H9 (cell line): ENCODE data around the gene HNF1B. TPM values are rescaled to one million over a fixed set of nuclear protein-coding genes. Genes with fewer than 3 reads are reported as not detected.

ENCODE experiments used
- DNase-seq: peaks from one replicate; pipeline ENCODE4 v3.0.0-alpha.2; 2017
- H2AFZ ChIP-seq: one replicate; pipeline ENCODE4 v1.6.1; 2013; ENCODE audit warnings: mild to moderate bottlenecking, low read length, control low read depth, moderate library complexity
- H2AK5ac ChIP-seq: 2 replicates; pipeline ENCODE4 v1.6.1; 2013; ENCODE audit warnings: low read length, control low read depth, mixed read lengths; ENCODE audit not compliant: insufficient read length
- H2BK120ac ChIP-seq: one replicate; pipeline ENCODE4 v1.6.1; 2013; ENCODE audit warnings: low read depth, mild to moderate bottlenecking, low read length, control low read depth, inconsistent platforms; ENCODE audit not compliant: poor library complexity, severe bottlenecking
- H2BK12ac ChIP-seq: 2 replicates; pipeline ENCODE4 v1.6.1; 2013; ENCODE audit warnings: low read length, control low read depth, mixed read lengths, low read depth; ENCODE audit not compliant: insufficient read length
- H2BK15ac ChIP-seq: 2 replicates; pipeline ENCODE4 v1.6.1; 2013; ENCODE audit warnings: low read depth, low read length, control low read depth
- H2BK20ac ChIP-seq: one replicate; pipeline ENCODE4 v1.6.1; 2013; ENCODE audit warnings: low read depth, mild to moderate bottlenecking, low read length, control low read depth, inconsistent platforms; ENCODE audit not compliant: poor library complexity, severe bottlenecking
- H2BK5ac ChIP-seq: 2 replicates; pipeline ENCODE4 v1.6.1; 2013; ENCODE audit warnings: low read length, control low read depth, mixed read lengths; ENCODE audit not compliant: insufficient read length
- H3K14ac ChIP-seq: 2 replicates; pipeline ENCODE4 v1.6.1; 2013; ENCODE audit warnings: low read length, control low read depth; ENCODE audit not compliant: insufficient read depth
- H3K18ac ChIP-seq: 2 replicates; pipeline ENCODE4 v1.6.1; 2013; ENCODE audit warnings: low read depth, mild to moderate bottlenecking, mixed read lengths, low read length, control low read depth; ENCODE audit not compliant: insufficient read length
- H3K23ac ChIP-seq: 2 replicates; pipeline ENCODE4 v1.6.1; 2013; ENCODE audit warnings: low read length, control low read depth, mixed read lengths, low read depth; ENCODE audit not compliant: insufficient read length
- H3K23me2 ChIP-seq: 2 replicates; pipeline ENCODE4 v1.6.1; 2013; ENCODE audit warnings: low read depth, mild to moderate bottlenecking, mixed read lengths, low read length, control low read depth; ENCODE audit not compliant: insufficient read length, poor library complexity, severe bottlenecking
- H3K27ac ChIP-seq: 2 replicates; pipeline ENCODE4 v1.5.1; 2013; ENCODE audit warnings: low read length, control low read depth, mixed read lengths, low read depth; ENCODE audit not compliant: insufficient read length
- H3K27me3 ChIP-seq: 2 replicates; pipeline ENCODE4 v1.6.1; 2013; ENCODE audit warnings: low read length, control low read depth, inconsistent platforms; ENCODE audit not compliant: insufficient read depth
- H3K4ac ChIP-seq: 2 replicates; pipeline ENCODE4 v1.6.1; 2013; ENCODE audit warnings: low read depth, mild to moderate bottlenecking, control low read depth, inconsistent platforms, low read length, moderate library complexity
- H3K4me1 ChIP-seq: 2 replicates; pipeline ENCODE4 v1.6.1; 2013; ENCODE audit warnings: low read length, control low read depth, inconsistent platforms; ENCODE audit not compliant: insufficient read depth
- H3K4me2 ChIP-seq: 2 replicates; pipeline ENCODE4 v1.6.1; 2013; ENCODE audit warnings: low read length, control low read depth, mixed read lengths; ENCODE audit not compliant: insufficient read length, insufficient read depth
- H3K56ac ChIP-seq: 2 replicates; pipeline ENCODE4 v1.6.1; 2013; ENCODE audit warnings: low read depth, mild to moderate bottlenecking, mixed read lengths, low read length, control low read depth; ENCODE audit not compliant: insufficient read length
- H3K79me1 ChIP-seq: 2 replicates; pipeline ENCODE4 v1.6.1; 2013; ENCODE audit warnings: low read depth, mild to moderate bottlenecking, moderate library complexity, low read length, control low read depth, inconsistent platforms; ENCODE audit not compliant: insufficient read depth, poor library complexity, severe bottlenecking
- H3K79me2 ChIP-seq: 2 replicates; pipeline ENCODE4 v1.6.1; 2013; ENCODE audit warnings: low read length, control low read depth, inconsistent platforms; ENCODE audit not compliant: insufficient read depth
- H3K9ac ChIP-seq: 2 replicates; pipeline ENCODE4 v1.6.1; 2013; ENCODE audit warnings: low read length, control low read depth, mixed read lengths; ENCODE audit not compliant: insufficient read length; ENCODE audit errors: extremely low read depth
- H3K9me3 ChIP-seq: one replicate; pipeline ENCODE4 v1.6.1; 2013; ENCODE audit warnings: low read depth, low read length, inconsistent platforms; ENCODE audit not compliant: control insufficient read depth
- H3T11ph ChIP-seq: one replicate; pipeline ENCODE4 v1.6.1; 2013; ENCODE audit warnings: mild to moderate bottlenecking, low read length, control low read depth, inconsistent platforms
- H4K20me1 ChIP-seq: one replicate; pipeline ENCODE4 v1.6.1; 2013; ENCODE audit not compliant: control insufficient read depth, insufficient read length, insufficient read depth
- H4K5ac ChIP-seq: 2 replicates; pipeline ENCODE4 v1.6.1; 2013; ENCODE audit warnings: low read depth, mild to moderate bottlenecking, mixed read lengths, low read length, control low read depth; ENCODE audit not compliant: insufficient read length
- H4K8ac ChIP-seq: replicated peaks from 2 replicates; pipeline ENCODE4 v1.6.1; 2013; ENCODE audit warnings: low read length, control low read depth, mixed read lengths, low read depth; ENCODE audit not compliant: insufficient read length
- H4K91ac ChIP-seq: 2 replicates; pipeline ENCODE4 v1.6.1; 2013; ENCODE audit warnings: low read depth, mild to moderate bottlenecking, moderate library complexity, mixed read lengths, low read length, control low read depth; ENCODE audit not compliant: insufficient read length
- H3K27ac Mint-ChIP-seq, 3 experiments: 2 replicates in 2 of 3; 3 replicates in 1 of 3; pipeline ENCODE4 v1.8.0; 2020 to 2021; ENCODE audit warnings: mixed read lengths in 3 of 3, mild to moderate bottlenecking in 1 of 3, moderate library complexity in 1 of 3
- H3K27me3 Mint-ChIP-seq: 2 replicates; pipeline ENCODE4 v1.8.0; 2021; ENCODE audit warnings: low read depth, mild to moderate bottlenecking, moderate library complexity, mixed read lengths
- H3K36me3 Mint-ChIP-seq, 3 experiments: 2 replicates in 2 of 3; 3 replicates in 1 of 3; pipeline ENCODE4 v1.8.0; 2020 to 2021; ENCODE audit warnings: low read depth in 3 of 3, mixed read lengths in 3 of 3; ENCODE audit not compliant: insufficient read depth in 1 of 3
- H3K4me1 Mint-ChIP-seq, 2 experiments: 2 replicates each; pipeline ENCODE4 v1.8.0; 2020; ENCODE audit warnings: mixed read lengths in 2 of 2
- H3K4me3 Mint-ChIP-seq, 2 experiments: 2 replicates in 1 of 2; 3 replicates in 1 of 2; pipeline ENCODE4 v1.8.0; 2020 to 2021; ENCODE audit warnings: mild to moderate bottlenecking in 2 of 2, mixed read lengths in 2 of 2, moderate library complexity in 1 of 2
- H3K9me3 Mint-ChIP-seq, 2 experiments: 2 replicates in 1 of 2; 3 replicates in 1 of 2; pipeline ENCODE4 v1.8.0; 2020; ENCODE audit warnings: mild to moderate bottlenecking in 2 of 2, mixed read lengths in 2 of 2, moderate library complexity in 1 of 2
- WGBS: extraction: QIAGEN DNeasy Blood & Tissue Kit; methylation state at CpG from one replicate; pipeline ENCODE4 v1.1.7; 2013; ENCODE audit warnings: missing lambda C conversion rate, low lambda C conversion rate, mixed read lengths; ENCODE audit not compliant: insufficient read length; ENCODE audit errors: extremely low coverage; 5-methylcytosine and 5-hydroxymethylcytosine counted together
- total RNA-seq: library from RNA; stranded (reverse); gene quantifications from 2 replicates; pipeline ENCODE4 v1.2.1, GENCODE V29; 2021
- TF ChIP-seq, protein P1 (sequence below): fragments of 200-600 bp; sonication (generic); conservative IDR thresholded peaks from 3 replicates; pipeline ENCODE4 v1.8.0; 2021; ENCODE audit warnings: antibody characterized with exemption, mild to moderate bottlenecking

Gene HNF1B
- total RNA-seq, 1 experiment from 2014 or later = not detected

DNA sequence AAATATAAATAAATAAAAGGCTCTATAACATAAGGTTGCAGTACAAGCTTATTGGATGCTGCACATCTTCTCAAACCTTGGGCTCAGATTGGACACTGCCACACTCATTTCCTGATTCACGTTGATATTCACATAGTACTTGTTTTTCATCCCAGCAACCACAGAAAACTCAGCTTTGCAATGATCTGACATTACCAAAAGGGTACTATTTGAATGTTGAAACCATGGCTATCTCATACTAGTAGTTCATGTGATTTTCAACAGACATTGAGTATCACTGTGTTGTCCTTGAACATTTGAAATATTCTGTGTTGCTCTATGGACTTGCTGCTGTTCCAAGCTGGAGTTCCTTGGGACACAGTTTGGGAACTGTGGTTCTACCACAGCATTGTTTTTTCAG lies 87.7 kb downstream of the HNF1B start:
- no peaks in the 10 kb centered on the region for H3K79me2 ChIP-seq
- H2BK12ac ChIP-seq = no peak overlapping the region
- H3K79me1 ChIP-seq = no peaks in the 10 kb centered on the region
- H3K14ac ChIP-seq = no peak overlapping the region
- no peaks in the 10 kb centered on the region; the same call in 1 of the 2 replicates for H3K27me3 Mint-ChIP-seq
- H3K18ac ChIP-seq = no peak overlapping the region
- H3T11ph ChIP-seq = no peak overlapping the region
- H3K4ac ChIP-seq = no peak overlapping the region
- H2BK15ac ChIP-seq = no peak overlapping the region
- no peaks in the 10 kb centered on the region for H3K36me3 Mint-ChIP-seq
- WGBS = no CpG with 5 or more reads among the region's 1 CpG
- no peak overlapping the region for H3K4me3 Mint-ChIP-seq
- H3K23me2 ChIP-seq = no peaks in the 10 kb centered on the region
- no peak overlapping the region for H2BK5ac ChIP-seq
- H2BK20ac ChIP-seq = no peak overlapping the region
- H3K4me1 Mint-ChIP-seq = peaks cover 5 to 8% of the 10 kb centered on the region in 2 experiments
- no peak for DNase-seq
- no peaks in the 10 kb centered on the region for H3K27me3 ChIP-seq
- TF ChIP-seq, protein P1, sequence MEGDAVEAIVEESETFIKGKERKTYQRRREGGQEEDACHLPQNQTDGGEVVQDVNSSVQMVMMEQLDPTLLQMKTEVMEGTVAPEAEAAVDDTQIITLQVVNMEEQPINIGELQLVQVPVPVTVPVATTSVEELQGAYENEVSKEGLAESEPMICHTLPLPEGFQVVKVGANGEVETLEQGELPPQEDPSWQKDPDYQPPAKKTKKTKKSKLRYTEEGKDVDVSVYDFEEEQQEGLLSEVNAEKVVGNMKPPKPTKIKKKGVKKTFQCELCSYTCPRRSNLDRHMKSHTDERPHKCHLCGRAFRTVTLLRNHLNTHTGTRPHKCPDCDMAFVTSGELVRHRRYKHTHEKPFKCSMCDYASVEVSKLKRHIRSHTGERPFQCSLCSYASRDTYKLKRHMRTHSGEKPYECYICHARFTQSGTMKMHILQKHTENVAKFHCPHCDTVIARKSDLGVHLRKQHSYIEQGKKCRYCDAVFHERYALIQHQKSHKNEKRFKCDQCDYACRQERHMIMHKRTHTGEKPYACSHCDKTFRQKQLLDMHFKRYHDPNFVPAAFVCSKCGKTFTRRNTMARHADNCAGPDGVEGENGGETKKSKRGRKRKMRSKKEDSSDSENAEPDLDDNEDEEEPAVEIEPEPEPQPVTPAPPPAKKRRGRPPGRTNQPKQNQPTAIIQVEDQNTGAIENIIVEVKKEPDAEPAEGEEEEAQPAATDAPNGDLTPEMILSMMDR = no peak
- H3K27ac ChIP-seq = no peak overlapping the region
- no peak overlapping the region for H2AFZ ChIP-seq
- H3K4me1 ChIP-seq = 0 out of 2 replicates have a peak, but pooled peaks cover 3% of the 10 kb centered on the region
- no peak overlapping the region for H2BK120ac ChIP-seq
- H3K9me3 Mint-ChIP-seq = no peaks in the 10 kb centered on the region
- no peak overlapping the region for H3K9ac ChIP-seq
- no peak overlapping the region for H4K91ac ChIP-seq
- H3K4me2 ChIP-seq = no peak overlapping the region
- no peak overlapping the region for H3K56ac ChIP-seq
- no peak overlapping the region for H4K8ac ChIP-seq
- no peak overlapping the region for H3K27ac Mint-ChIP-seq
- no peaks in the 10 kb centered on the region for H4K20me1 ChIP-seq
- H3K9me3 ChIP-seq = no peaks in the 10 kb centered on the region
- no peak overlapping the region for H2AK5ac ChIP-seq
- no peak overlapping the region for H3K23ac ChIP-seq
- H4K5ac ChIP-seq = no peak overlapping the region
